Mesothelial cell of epicardium (in vitro differentiated cells): Measurements from ENCODE around the gene SH3TC2. TPM values are rescaled to one million over a fixed set of nuclear protein-coding genes. Genes with fewer than 3 reads are reported as not detected.

Experiments used
- DNase-seq, 2 experiments: peaks; one replicate each; pipeline ENCODE4 v3.0.0; 2021; ENCODE audit warnings: low spot score in 2 of 2; ENCODE audit not compliant: unreplicated experiment in 2 of 2
- H3K27ac Mint-ChIP-seq: 2 replicates; pipeline ENCODE4 v1.8.0; 2021; ENCODE audit warnings: mixed read lengths
- H3K27me3 Mint-ChIP-seq: 2 replicates; pipeline ENCODE4 v1.8.0; 2021; ENCODE audit warnings: low read depth, mixed read lengths
- H3K36me3 Mint-ChIP-seq: 2 replicates; pipeline ENCODE4 v1.8.0; 2021; ENCODE audit warnings: mixed read lengths
- H3K4me1 Mint-ChIP-seq: 2 replicates; pipeline ENCODE4 v1.8.0; 2021; ENCODE audit warnings: mixed read lengths
- H3K4me3 Mint-ChIP-seq: 2 replicates; pipeline ENCODE4 v1.8.0; 2021; ENCODE audit warnings: mild to moderate bottlenecking, moderate library complexity, mixed read lengths
- H3K9me3 Mint-ChIP-seq: 2 replicates; pipeline ENCODE4 v1.8.0; 2021; ENCODE audit warnings: mixed read lengths
- total RNA-seq: library from RNA; stranded (reverse); gene quantifications from 3 replicates; pipeline ENCODE4 v1.2.1, GENCODE V29; 2021
- TF ChIP-seq, protein P1 (sequence below): fragments of 200-600 bp; sonication (generic); IDR thresholded peaks from one replicate; pipeline ENCODE4 v1.5.0; 2021; ENCODE audit warnings: antibody characterized with exemption; ENCODE audit not compliant: unreplicated experiment

The SH3TC2 gene
- total RNA-seq, 1 donor from 2014 or later = 5.2 TPM

DNA sequence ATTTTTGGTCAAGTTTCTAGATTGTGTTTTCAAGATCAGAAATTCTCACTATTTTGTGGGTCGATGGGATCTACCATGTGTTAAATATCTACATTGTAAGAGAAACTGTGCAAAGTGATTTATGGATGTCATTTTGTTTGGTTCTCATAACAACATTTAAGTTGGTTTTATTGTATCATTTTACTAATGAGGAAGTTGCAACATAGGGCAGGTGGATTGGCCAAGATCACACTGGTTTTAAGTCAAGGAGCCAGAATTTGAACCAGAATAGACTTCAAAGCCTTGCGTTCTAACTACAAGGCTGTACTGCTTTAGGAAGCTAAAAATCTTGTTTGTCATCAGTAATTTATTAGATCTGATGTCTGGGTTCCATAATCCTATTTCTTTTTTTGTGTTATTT, 23.4 kb downstream of the SH3TC2 start:
- no peaks in the 10 kb centered on the region for H3K9me3 Mint-ChIP-seq
- H3K36me3 Mint-ChIP-seq = no peaks in the 10 kb centered on the region
- H3K27ac Mint-ChIP-seq = no peak overlapping the region
- TF ChIP-seq, protein P1, sequence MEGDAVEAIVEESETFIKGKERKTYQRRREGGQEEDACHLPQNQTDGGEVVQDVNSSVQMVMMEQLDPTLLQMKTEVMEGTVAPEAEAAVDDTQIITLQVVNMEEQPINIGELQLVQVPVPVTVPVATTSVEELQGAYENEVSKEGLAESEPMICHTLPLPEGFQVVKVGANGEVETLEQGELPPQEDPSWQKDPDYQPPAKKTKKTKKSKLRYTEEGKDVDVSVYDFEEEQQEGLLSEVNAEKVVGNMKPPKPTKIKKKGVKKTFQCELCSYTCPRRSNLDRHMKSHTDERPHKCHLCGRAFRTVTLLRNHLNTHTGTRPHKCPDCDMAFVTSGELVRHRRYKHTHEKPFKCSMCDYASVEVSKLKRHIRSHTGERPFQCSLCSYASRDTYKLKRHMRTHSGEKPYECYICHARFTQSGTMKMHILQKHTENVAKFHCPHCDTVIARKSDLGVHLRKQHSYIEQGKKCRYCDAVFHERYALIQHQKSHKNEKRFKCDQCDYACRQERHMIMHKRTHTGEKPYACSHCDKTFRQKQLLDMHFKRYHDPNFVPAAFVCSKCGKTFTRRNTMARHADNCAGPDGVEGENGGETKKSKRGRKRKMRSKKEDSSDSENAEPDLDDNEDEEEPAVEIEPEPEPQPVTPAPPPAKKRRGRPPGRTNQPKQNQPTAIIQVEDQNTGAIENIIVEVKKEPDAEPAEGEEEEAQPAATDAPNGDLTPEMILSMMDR = no peak
- H3K4me1 Mint-ChIP-seq = peaks cover 2% of the 10 kb centered on the region
- peaks cover 9% of the 10 kb centered on the region for H3K27me3 Mint-ChIP-seq
- no peak for DNase-seq
- no peak overlapping the region for H3K4me3 Mint-ChIP-seq

DNA sequence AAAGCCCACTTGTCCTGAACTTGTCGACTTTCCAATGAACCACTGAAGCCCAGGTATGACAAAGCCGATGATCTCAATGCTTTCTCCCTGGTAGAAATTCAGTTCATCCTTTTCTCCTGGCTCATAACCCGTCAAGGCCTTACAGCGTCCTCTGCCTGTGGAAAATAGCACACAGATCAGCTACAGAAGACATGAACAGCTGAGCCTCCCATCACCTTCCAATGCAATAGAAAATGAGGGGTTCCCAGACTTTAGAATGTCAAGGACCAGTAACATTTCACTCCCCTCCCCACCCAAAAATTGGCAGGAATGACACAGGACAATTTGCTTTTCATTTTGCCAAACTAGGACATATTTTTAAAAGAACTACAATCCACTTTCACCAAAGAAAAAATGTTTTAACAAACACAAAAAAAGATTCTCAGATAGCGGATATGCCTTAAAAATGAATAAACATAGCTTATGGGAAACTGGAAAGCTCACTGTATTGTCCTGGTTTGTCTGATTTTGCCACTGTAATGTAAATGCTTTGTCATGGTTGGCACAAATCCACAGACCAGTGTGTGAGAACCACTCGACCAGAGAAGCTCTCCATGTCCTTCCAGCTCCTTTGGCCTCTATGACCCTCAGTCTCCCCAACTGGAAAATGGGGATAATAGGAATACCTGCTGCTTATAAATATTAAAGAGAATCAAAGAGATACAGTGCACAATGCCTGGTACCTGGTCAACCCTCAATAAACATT, 24.4 kb downstream of the SH3TC2 start:
- Mint-ChIP-seq H3K27ac (no peak overlapping the region), H3K4me3 (no peak overlapping the region), H3K27me3 (peaks cover 9% of the 10 kb centered on the region), H3K9me3 (no peaks in the 10 kb centered on the region), H3K4me1 (peaks cover 2% of the 10 kb centered on the region), H3K36me3 (no peaks in the 10 kb centered on the region)
- TF ChIP-seq, protein P1 = no peak
- DNase-seq = no peak

DNA sequence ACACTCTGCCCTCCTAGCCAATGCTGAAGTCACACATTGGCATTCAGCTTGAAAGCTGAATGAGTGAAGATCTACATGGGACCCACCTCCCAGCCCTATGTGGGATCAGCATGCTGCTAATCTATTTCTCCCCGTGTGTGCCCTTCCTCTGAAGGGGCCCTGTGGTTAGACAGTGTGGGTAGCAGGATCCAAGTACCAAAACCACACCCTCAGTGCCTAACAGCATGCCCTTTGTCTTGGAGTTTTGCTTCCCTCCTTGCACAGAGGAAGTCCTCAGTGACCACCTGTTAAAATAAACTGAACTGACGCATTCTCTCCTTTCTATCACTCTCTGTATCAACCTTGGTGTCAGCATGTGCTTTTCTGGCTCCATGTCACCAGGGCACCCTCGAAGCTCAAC, 25.0 kb downstream of the SH3TC2 start:
- Mint-ChIP-seq H3K27ac (no peak overlapping the region), H3K27me3 (peaks cover 9% of the 10 kb centered on the region), H3K4me3 (no peak overlapping the region), H3K9me3 (no peaks in the 10 kb centered on the region), H3K4me1 (peaks cover 2% of the 10 kb centered on the region), H3K36me3 (no peaks in the 10 kb centered on the region)
- TF ChIP-seq, protein P1 = no peak
- DNase-seq = no peak

DNA sequence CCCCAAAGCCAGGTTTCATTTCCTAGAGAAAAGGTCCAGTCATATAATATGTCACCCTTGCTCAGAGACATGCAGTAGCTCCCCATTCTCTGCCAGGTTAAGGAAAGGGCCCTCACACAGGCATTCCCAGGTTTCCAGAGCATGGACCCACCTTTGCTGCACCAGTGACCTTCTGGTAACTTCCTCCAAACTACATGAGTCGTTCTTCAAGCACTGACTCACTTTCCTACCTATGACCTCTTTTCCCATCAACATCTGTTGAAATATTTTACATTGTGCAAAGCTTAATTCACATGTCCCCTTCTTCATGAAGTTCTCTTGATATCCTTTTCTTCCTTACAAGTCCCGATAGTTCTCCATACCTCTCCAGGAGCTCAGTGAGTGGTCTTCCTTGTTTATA, 25.9 kb downstream of the SH3TC2 start:
- Mint-ChIP-seq H3K27ac (no peak overlapping the region), H3K4me3 (no peak overlapping the region), H3K9me3 (no peaks in the 10 kb centered on the region), H3K4me1 (peaks cover 2% of the 10 kb centered on the region), H3K27me3 (peaks cover 9% of the 10 kb centered on the region), H3K36me3 (no peaks in the 10 kb centered on the region)
- no peak for DNase-seq
- TF ChIP-seq, protein P1 = no peak

DNA sequence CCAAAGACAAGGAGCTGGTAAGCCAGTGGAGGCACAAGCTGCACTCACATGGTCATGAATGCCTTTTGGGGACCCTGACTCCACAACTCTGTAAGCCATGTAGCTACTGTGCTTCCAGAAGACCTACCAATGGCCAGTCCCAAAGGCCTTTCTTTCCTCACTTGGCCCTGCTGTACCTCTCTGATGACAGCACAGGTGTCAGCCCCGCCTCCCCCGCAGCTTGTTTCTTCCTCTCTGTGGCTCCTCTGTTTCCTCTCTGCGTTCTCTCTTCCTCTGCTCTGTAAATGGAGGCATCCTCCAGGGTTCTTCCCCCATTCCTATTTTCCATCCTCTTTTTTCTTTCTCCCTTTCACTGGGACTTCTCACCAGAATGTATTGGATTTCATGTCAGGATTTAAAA, 26.7 kb downstream of the SH3TC2 start:
- Mint-ChIP-seq H3K36me3 (no peaks in the 10 kb centered on the region), H3K9me3 (no peaks in the 10 kb centered on the region), H3K27me3 (peaks cover 9% of the 10 kb centered on the region)

More for the DNA sequence above, 26.7 kb downstream of the SH3TC2 start:
- no peak overlapping the region for H3K4me3 Mint-ChIP-seq
- no peak overlapping the region for H3K27ac Mint-ChIP-seq
- H3K4me1 Mint-ChIP-seq = peaks cover 2% of the 10 kb centered on the region
- no peak for DNase-seq
- TF ChIP-seq, protein P1 = no peak
